ENCODE measurements around the gene TNRC18.

DNA sequence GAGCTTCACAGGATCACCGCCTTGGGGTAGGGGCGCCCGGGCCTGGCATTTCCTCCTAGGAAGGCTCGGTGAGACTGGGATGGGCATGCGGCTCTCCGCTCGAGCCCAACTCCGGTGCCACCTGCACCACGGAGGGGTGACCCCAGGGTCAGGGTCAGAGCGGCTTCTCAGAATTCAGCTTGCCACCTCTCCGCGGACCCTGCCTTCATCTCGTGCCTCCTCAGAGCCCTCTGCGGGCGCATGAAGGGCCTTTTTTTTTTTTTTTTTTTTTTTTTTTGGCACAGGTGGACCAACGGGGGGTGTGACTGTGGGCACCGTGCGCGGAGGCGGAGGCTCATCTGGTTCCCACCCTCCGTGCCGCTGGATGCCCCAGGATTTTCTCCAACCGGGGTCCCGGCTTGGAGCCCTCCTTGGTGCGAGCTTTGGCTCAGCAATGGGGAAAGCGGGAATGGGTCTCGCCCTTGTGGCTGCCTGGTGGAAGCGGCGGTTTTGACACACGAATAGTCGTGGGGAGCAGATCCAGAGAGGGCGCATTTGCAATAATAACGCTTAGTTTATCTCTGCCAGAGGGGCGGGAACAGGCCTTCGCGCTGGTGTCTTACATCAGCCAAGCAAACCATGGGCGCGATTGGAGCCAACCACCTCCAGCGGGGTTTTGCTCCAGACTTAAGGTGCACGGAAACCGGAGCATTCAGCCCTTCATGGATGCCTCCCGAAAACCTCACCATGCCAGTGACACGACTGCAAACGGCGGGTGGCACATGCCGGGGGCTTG is 5.0 kb upstream of the TNRC18 start:
- TF ChIP-seq, protein P1, sequence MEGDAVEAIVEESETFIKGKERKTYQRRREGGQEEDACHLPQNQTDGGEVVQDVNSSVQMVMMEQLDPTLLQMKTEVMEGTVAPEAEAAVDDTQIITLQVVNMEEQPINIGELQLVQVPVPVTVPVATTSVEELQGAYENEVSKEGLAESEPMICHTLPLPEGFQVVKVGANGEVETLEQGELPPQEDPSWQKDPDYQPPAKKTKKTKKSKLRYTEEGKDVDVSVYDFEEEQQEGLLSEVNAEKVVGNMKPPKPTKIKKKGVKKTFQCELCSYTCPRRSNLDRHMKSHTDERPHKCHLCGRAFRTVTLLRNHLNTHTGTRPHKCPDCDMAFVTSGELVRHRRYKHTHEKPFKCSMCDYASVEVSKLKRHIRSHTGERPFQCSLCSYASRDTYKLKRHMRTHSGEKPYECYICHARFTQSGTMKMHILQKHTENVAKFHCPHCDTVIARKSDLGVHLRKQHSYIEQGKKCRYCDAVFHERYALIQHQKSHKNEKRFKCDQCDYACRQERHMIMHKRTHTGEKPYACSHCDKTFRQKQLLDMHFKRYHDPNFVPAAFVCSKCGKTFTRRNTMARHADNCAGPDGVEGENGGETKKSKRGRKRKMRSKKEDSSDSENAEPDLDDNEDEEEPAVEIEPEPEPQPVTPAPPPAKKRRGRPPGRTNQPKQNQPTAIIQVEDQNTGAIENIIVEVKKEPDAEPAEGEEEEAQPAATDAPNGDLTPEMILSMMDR (IDR thresholded peaks at IDR 0.05; ENCODE audit: borderline replicate concordance, extremely low read depth, low read length, poor library complexity, severe bottlenecking) = no peak
- no peak for TF ChIP-seq EZH2 (IDR thresholded peaks at IDR 0.05; ENCODE audit: borderline replicate concordance, low read depth, low read length, severe bottlenecking)

All from DND-41 (cell line).